Femur (tissue), 1 donor: Measurements from ENCODE around the gene LRWD1.

ENCODE experiments used
- DNase-seq: peaks from one replicate; pipeline ENCODE4 v3.0.0-alpha.2; 2017

The LRWD1 gene

GRCh38 chr7:102464577-102465280, at the start of gene LRWD1, which contains the start of gene ALKBH4:
TSS of gene LRWD1 (plus strand) at chr7:102464984. CDS start at chr7:102465081, 97 bp downstream.
TSS of gene ALKBH4 (minus strand) at chr7:102464863. CDS start at chr7:102464836, 27 bp downstream.
- DNase-seq: peak; percentile 95

DNA sequence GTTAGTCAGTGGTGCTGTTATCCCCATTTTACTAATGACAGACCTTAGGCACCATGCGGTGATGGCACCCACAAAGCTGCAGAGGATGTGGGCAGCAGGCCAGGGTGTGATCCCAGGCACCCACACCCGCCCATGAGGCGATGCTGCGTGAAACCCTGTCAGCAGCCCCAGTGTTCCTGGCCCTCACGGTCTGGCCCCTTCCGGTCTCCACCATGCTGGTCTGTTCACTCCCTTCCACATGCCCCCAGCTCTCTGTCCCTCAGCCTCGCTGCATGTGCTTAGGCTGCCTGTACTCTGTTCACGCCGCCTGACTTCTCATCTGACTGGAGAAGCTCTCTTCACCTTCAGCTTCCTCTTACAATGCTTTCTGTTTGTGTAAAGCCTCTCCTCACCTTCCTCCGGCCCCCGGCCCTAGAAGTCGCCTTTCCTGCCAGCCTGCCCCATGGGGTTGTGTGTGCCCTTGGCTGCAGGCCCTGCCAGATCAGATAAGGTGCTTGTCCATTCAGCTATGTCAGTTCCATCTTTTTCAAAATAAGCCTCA, 49.0 kb upstream of the LRWD1 start:
- no peak for DNase-seq

GRCh38 chr7:102416406-102416805, 48.4 kb upstream of the LRWD1 start:
- DNase-seq: no peak

- no peak for DNase-seq
These were observed 47.7 kb upstream of the LRWD1 start for GRCh38 chr7:102417105-102417504.

DNA sequence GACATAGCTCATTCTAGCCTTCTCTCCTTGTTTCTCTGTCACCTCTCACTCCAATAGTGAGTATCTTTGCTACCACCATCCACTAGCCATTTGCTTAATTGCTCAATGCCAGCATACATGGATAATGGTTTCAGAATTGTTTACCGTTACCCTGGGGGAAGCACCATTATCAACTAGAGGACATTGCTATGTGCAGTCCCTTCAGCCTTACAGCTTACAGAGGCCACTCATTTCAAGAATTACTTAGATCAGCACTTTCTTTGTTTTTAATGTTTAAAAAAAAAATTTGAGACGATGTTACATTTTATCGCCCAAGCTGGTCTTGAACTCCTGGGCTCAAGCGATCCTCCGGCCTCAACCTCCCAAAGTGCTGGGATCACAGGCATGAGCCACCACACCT, 46.2 kb upstream of the LRWD1 start:
- DNase-seq: no peak

- no peak for DNase-seq
These were observed 43.0 kb upstream of the LRWD1 start for GRCh38 chr7:102421706-102422240.

GRCh38 chr7:102424129-102424551, 40.6 kb upstream of the LRWD1 start:
- no peak for DNase-seq

DNA sequence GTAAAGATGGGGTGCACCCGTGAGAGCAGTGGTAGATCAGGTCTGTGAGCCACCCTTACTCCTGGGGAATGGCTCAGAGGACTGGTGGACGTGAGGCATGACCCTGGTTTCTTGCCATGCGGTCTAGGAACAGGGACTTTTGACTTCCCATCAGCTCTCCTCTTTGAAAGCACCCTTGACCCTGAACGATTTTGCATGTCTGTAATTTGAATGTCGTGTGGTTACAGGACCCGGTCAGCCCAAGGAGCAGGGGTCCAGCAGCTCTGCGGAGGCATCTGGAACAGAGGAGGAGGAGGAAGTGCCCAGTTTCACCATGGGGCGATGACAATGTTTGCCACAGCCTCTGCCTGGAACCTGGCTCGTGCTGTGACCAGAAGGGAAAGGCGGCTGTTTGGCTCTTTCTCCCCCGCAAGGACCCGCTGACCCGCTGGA, 40.0 kb upstream of the LRWD1 start:
- no peak for DNase-seq

DNA sequence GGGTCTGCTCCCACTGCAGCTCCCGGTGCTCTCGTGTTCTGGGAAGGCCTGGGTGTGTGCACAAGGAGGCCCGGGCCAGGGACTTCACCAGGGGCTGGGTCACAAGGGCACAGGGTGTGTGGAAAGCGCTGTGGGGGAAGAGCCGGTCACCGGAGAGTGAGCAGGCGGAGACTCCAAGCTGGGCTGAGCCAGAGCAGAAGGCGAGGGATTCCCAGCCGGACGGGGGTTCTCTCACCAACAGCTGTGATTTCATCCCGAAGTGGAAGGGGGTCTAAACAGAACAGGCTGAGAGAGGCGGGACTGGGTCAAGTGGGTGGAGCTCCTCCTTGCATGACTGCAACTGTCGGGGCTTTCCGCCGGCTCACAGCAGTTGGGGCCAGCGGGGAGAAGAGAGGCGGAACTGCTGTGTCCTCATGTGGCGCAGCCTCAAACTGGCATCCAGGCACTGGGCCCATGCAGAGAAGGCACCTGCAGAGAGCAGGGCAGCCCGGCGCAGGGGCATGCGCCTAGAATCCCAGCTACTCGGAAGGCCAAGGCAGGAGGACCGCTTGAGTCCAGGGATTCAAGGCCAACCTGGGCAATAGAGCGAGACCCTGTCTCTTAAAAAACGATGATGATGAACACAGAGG, 39.0 kb upstream of the LRWD1 start:
- DNase-seq: peak; percentile 77

- peak; percentile 43 for DNase-seq
These were observed 38.3 kb upstream of the LRWD1 start for GRCh38 chr7:102426268-102427018.

- no peak for DNase-seq
These were observed 37.8 kb upstream of the LRWD1 start for GRCh38 chr7:102427019-102427405.

- no peak for DNase-seq
These were observed 35.5 kb upstream of the LRWD1 start for GRCh38 chr7:102429141-102429899.

DNA sequence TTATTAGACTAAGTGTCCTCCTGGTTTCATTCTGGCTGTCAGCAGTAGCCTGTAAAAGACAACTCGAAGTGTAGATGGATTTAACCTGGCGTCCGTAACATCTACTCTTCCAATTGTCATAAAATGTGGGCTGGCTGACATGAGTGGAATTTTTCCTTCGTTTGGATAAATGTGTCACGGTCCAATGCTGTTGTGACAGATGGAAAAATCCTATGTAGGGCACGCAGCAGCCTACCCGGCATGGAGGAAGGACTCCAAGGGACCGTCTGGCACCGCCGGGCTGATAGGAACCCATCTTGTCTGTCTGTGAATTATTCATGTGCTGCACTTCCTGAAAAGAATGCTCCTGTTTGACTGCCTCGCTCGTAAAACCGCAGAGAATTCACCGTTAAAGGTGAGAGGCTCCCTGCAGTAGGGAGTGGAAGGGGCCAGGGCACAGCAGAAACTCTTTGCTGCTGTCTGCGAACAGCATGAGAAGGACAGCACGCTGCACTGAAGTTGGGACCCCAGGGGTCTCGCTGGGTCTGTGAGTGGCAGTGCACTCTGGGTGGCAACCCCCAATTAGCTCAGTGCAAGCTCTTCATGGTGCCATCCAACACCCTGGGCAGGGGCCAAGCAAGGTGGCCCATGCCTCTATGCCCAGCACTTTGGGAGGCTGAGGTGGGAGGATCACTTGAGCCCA, 33.0 kb upstream of the LRWD1 start:
- peak; percentile 58 for DNase-seq

DNA sequence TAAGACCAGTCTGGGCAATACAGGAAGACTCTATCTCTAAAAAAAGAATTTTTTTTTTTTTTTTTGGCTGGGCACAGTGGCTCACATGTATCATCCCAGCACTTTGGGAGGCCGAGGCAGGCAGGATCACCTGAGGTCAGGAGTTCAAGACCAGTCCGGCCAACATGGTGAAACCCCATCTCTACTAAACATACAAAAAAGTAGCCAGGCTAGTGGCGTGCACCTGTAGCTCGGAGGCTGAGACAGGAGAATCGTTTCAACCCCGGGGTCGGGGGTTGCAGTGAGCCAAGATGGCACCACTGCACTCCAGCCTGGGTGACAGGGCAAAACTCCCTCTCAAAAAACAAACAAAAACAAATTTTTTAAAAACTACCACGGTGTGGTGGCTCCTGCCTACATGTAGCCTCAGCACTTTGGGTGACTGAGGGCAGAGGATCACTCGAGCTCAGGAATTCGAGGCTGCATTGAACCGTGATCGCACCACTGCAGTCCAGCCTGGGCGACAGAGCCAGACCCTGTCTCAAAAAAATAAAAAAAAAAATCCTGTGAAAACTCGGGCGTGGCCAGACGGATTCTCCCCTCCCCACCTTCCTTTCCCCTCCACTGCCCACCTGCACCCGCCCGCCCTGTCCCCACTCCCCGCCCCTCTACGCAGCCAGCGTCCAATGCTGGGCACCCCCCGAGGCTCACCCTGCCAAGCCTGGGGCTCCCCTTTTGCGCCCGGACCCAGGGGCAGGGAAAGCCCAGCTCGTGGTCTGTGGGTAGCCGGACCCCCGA, 32.2 kb upstream of the LRWD1 start:
- no peak for DNase-seq

- peak; percentile 91 for DNase-seq
These were observed 31.4 kb upstream of the LRWD1 start, which contains the start of gene ORAI2 for GRCh38 chr7:102433219-102434038. TSS of gene ORAI2 (plus strand) at chr7:102433575. CDS start at chr7:102438957, 5,382 bp downstream.

DNA sequence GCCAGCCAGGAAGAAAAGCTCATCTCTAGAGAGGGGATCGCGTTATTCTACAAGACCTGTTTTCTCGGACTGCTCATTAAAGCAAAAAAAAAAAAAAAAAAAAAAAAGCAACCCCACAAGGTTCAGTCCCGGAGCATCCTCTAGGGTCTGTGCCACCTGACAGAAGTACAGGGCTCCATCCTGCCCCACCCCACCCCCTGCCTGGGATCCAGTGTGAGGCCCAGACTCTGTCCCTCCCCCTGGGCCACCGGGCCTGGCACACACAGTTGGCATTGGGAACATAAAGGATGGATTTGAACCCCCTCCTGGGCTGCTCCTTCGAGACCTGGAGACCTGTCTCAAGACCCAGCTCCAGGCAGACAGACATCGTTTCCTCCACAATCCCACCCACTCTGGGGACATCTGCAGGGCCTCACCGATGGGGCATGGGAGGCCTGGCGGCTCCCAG, 30.7 kb upstream of the LRWD1 start:
- DNase-seq: no peak

DNA sequence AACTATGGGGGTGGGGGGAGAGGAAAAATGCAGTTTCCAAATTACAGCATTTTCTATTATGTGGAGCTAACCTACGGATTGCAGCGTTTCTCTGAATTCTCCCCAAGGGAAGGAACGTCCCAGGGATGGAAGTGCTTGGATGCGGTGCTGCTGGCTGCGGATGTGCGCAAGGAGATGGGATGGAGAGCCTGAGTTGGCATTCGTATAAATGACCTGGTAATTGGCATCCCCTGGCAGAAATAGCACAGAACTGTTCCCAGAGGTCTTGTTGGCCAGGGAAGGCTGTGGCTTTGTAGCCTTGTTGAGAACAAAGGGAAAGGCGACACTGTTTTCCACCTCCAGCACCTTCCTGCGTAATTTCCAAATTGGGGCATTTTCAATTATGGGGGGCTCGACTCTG, 28.7 kb upstream of the LRWD1 start:
- DNase-seq: no peak

- no peak for DNase-seq
These were observed 24.6 kb upstream of the LRWD1 start for GRCh38 chr7:102439963-102440795.
